Thyroid gland (tissue), 4 donors: ENCODE measurements around the gene WDR83. TPM values are rescaled to one million over a fixed set of nuclear protein-coding genes. Genes with fewer than 3 reads are reported as not detected.

Source experiments
- DNase-seq, 2 donors: peaks; one replicate each; pipeline ENCODE4 v3.0.0-alpha.2; 2019
- H3K27ac ChIP-seq, 3 donors: fragments of 200-600 bp; sonication (generic); 1 replicate in 2 of 3; 2 replicates in 1 of 3; pipeline ENCODE4 v1.5.1; 2016 to 2019; ENCODE audit warnings: mild to moderate bottlenecking in 1 of 3, moderate library complexity in 1 of 3
- H3K27me3 ChIP-seq: fragments of 200-600 bp; sonication (generic); one replicate; pipeline ENCODE4 v1.5.1; 2019
- H3K36me3 ChIP-seq, 2 donors: fragments of 200-600 bp; sonication (generic); one replicate each; pipeline ENCODE4 v1.5.1; 2016 to 2019
- H3K4me1 ChIP-seq, 2 donors: fragments of 200-600 bp; sonication (generic); one replicate each; pipeline ENCODE4 v1.5.1; 2017 to 2019
- H3K4me3 ChIP-seq, 3 donors: fragments of 200-600 bp; sonication (generic); replicated peaks in 1 of 3; 1 replicate in 2 of 3; 2 replicates in 1 of 3; pipeline ENCODE4 v1.5.1; 2016; ENCODE audit warnings: mild to moderate bottlenecking in 1 of 3
- H3K9me3 ChIP-seq: fragments of 200-600 bp; sonication (generic); one replicate; pipeline ENCODE4 v1.5.1; 2017
- POLR2A ChIP-seq, 2 donors: fragments of 450-650 bp; IDR thresholded peaks; one replicate each; pipeline ENCODE4 v1.6.1; 2017; ENCODE audit warnings: antibody characterized with exemption in 2 of 2, mild to moderate bottlenecking in 2 of 2, moderate library complexity in 1 of 2
- WGBS, 2 donors: methylation state at CpG; one replicate each; pipeline ENCODE4 v1.1.5; 2017; 5-methylcytosine and 5-hydroxymethylcytosine counted together
- intact Hi-C: fragments of 100-400 bp; cut with DNase I; formaldehyde crosslinking; loops from one replicate; pipeline ENCODE4 v1.15.1; 2023
- total RNA-seq, 4 donors: library from RNA; depleted of rRNA; stranded (reverse); fragments of >200 nt; gene quantifications; one replicate each; pipeline ENCODE4 v1.2.3, GENCODE V29; 2016
- TF ChIP-seq, protein P1 (sequence below), 6 experiments: fragments of 200-600 bp in 3 of 6; fragments of 450-650 bp in 3 of 6; sonication (generic) in 3 of 6; IDR thresholded peaks; one replicate each; pipeline ENCODE4 v1.5.1; 2016 to 2019; ENCODE audit warnings: antibody characterized with exemption in 6 of 6, mild to moderate bottlenecking in 2 of 6, inconsistent platforms in 1 of 6, moderate library complexity in 1 of 6

WDR83 gene
- total RNA-seq, 4 donors from 2014 or later = 9.5 to 17.5 (median 14.3) TPM

DNA sequence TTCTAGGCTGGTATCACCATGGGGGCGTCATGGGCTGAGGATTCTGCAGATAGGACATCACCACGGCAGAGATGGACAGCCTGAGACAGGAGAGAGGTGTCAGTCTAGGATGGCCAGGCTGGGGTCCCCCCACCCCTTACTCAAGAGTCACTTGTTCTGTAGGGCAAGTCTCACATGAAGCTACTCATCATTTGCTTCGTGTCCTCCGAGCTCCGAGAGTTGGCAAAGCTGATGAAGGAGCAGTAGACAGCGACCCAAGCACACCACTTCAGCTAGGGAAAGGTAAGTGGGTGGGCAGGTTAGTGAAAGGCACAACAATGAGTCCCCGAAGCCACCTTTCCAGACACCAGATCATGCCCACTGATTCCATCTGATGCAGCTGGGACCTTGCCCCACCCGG lies 1.7 kb downstream of the WDR83 start:
- no peaks in the 10 kb centered on the region for H3K27me3 ChIP-seq
- peak overlapping the region; percentile 55 to 61 (median 61) for H3K4me3 ChIP-seq
- H3K4me1 ChIP-seq = peaks cover 21 to 34% of the 10 kb centered on the region in 2 donors
- H3K9me3 ChIP-seq = no peaks in the 10 kb centered on the region
- DNase-seq = no peak
- H3K36me3 ChIP-seq = peaks cover 10 to 13% of the 10 kb centered on the region in 2 donors
- peak overlapping the region in 2 of 3 donors; percentile 95 to 98 for H3K27ac ChIP-seq
- TF ChIP-seq, protein P1, sequence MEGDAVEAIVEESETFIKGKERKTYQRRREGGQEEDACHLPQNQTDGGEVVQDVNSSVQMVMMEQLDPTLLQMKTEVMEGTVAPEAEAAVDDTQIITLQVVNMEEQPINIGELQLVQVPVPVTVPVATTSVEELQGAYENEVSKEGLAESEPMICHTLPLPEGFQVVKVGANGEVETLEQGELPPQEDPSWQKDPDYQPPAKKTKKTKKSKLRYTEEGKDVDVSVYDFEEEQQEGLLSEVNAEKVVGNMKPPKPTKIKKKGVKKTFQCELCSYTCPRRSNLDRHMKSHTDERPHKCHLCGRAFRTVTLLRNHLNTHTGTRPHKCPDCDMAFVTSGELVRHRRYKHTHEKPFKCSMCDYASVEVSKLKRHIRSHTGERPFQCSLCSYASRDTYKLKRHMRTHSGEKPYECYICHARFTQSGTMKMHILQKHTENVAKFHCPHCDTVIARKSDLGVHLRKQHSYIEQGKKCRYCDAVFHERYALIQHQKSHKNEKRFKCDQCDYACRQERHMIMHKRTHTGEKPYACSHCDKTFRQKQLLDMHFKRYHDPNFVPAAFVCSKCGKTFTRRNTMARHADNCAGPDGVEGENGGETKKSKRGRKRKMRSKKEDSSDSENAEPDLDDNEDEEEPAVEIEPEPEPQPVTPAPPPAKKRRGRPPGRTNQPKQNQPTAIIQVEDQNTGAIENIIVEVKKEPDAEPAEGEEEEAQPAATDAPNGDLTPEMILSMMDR (IDR thresholded peaks at IDR 0.05) = no peak
- no peak for TF ChIP-seq POLR2A (IDR thresholded peaks at IDR 0.05)
- intact Hi-C loops = no loop called here
- 62 to 70% methylated on average over 7 to 8 of the region's 8 CpGs for WGBS, 2 donors

DNA sequence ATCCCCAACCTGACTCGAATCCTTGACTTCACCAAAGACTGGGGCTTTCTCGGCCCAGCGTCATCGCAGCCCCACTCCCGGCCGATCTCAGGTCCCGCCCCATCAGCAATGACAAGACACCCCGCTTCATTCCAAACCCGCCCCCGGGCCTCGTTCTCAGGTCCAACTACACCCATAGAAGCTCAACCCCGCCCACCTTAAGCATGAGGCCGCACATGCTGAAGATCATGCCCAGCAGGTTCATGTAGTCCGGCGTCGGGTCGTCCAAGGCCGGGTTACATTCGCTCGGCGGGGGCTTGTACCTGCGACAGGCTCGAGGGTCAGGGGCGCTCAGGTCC lies 2.3 kb downstream of the WDR83 start:
- WGBS, 2 donors = 0% methylated on average over 12 to 24 of the region's 24 CpGs
- Histone ChIP-seq H3K27ac (peak overlapping the region; percentile 89 to 98 (median 95)), H3K36me3 (peaks cover 11 to 12% of the 10 kb centered on the region in 2 donors), H3K27me3 (no peaks in the 10 kb centered on the region), H3K4me1 (peaks cover 21 to 34% of the 10 kb centered on the region in 2 donors), H3K4me3 (peak overlapping the region; percentile 55 to 61 (median 61)), H3K9me3 (no peaks in the 10 kb centered on the region)
- TF ChIP-seq, protein P1 (IDR thresholded peaks at IDR 0.05) = no peak
- TF ChIP-seq POLR2A (IDR thresholded peaks at IDR 0.05) = no peak
- peak; percentile 56 to 68 for DNase-seq
- intact Hi-C loops = no loop called here

DNA sequence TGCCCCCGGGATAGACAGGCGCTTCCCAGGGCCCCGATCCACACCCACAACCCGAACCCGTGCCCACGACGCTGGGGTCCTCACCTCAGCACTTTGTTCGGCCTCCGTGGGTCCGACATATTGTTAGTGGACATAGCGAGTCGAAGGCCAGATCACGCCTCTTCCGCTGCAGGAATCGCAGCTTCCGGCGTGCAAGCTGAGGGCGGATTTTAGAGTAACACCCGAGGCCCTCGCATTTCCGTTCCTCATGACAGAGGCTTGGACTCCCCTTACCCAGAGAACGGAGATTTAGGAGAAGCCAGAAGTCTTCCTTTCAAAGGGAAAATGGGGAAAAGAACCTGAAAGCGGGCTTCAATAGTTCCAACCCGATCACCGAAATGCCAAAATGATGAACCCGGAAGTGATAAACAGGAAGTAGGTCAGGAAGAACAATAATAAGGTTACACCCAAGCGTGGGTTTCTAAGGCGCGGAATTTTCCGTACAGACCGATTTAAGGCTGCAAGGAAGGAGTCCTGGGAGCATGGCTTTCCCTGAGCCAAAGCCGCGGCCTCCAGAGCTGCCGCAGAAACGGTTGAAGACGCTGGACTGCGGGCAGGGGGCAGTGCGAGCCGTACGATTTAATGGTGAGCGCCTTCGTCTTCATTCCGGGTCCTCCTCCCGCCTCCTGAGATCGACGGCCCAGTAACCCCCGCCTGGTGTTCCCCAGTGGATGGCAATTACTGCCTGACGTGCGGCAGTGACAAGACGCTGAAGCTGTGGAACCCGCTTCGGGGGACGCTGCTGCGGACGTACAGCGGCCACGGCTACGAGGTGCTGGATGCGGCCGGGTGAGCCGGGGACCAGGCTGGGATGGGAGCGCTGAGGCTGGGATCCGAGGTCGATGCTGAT lies 2.9 kb downstream of the WDR83 start:
- intact Hi-C loops = loop anchor here (10.0 kb wide), 1 partner anchor 175 kb away; no protein-coding TSS in a partner anchor
- peak; percentile 77 to 81 for DNase-seq
- peak in 1 of 2 donors; percentile 50 for TF ChIP-seq POLR2A (IDR thresholded peaks at IDR 0.05)
- TF ChIP-seq, protein P1 (IDR thresholded peaks at IDR 0.05) = no peak
- H3K36me3 ChIP-seq = peaks cover 17 to 19% of the 10 kb centered on the region in 2 donors
- H3K27me3 ChIP-seq = no peaks in the 10 kb centered on the region
- no peaks in the 10 kb centered on the region for H3K9me3 ChIP-seq
- H3K27ac ChIP-seq = peak overlapping the region; percentile 89 to 98 (median 95)
- peaks cover 21 to 34% of the 10 kb centered on the region in 2 donors for H3K4me1 ChIP-seq
- peak overlapping the region; percentile 55 to 61 (median 61) for H3K4me3 ChIP-seq
- 0 to 1% methylated on average over 31 to 39 of the region's 64 CpGs for WGBS, 2 donors

DNA sequence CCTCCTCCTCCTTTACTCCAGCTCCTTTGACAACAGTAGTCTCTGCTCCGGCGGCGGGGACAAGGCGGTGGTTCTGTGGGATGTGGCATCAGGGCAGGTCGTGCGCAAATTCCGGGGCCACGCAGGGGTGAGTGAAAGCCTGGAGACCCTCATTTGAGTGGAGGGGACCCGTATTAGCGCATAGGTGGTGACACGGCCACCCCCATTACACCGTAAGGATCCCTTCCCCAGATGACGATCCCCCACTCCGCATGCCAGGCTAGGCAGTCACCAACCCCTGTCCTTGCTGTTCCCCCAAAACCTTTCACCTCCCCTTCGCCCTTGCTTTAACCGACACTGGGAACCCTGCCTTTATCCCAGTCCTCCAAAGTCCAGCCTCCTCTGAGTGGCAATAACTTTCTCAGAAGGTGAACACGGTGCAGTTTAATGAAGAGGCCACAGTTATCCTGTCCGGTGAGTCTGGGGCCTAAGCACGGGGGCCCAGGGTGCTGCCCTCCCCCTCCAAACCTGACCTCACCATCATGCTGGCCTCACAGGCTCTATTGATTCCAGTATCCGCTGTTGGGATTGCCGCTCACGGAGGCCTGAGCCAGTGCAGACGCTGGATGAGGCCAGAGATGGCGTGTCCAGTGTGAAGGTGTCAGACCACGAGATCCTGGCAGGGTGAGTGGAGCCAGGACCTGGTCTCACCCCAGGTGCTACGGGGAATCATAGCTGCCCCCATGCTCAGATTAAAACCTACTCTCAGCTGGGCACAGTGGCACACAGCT lies 3.7 kb downstream of the WDR83 start:
- Histone ChIP-seq H3K27ac (peak overlapping the region in 1 of 3 donors; percentile 95), H3K36me3 (peaks cover 24 to 27% of the 10 kb centered on the region in 2 donors), H3K4me3 (peak overlapping the region; percentile 55 to 61 (median 61)), H3K9me3 (no peaks in the 10 kb centered on the region), H3K4me1 (peaks cover 21 to 34% of the 10 kb centered on the region in 2 donors), H3K27me3 (no peaks in the 10 kb centered on the region)
- WGBS, 2 donors = 37 to 58% methylated on average over 17 to 26 of the region's 26 CpGs
- DNase-seq = peak in 1 of 2 donors; percentile 7
- TF ChIP-seq POLR2A (IDR thresholded peaks at IDR 0.05) = no peak
- TF ChIP-seq, protein P1 (IDR thresholded peaks at IDR 0.05) = no peak
- intact Hi-C loops = loop anchor here (10.0 kb wide), 1 partner anchor 174 kb away; no protein-coding TSS in a partner anchor
